Endodermal cell (in vitro differentiated cells): ENCODE data around the gene GNB1. TPM values are rescaled to one million over a fixed set of nuclear protein-coding genes. Genes with fewer than 3 reads are reported as not detected.

Experiments
- DNase-seq: peaks from one replicate; pipeline ENCODE4 v3.0.0-alpha.2; 2017
- H3K27ac ChIP-seq: 2 replicates; pipeline ENCODE4 v1.5.1; 2013; ENCODE audit warnings: mild to moderate bottlenecking, low read depth, low read length, moderate library complexity
- H3K27me3 ChIP-seq: 2 replicates; pipeline ENCODE4 v1.6.1; 2013; ENCODE audit warnings: mild to moderate bottlenecking, low read length, moderate library complexity; ENCODE audit not compliant: insufficient read depth, control insufficient read depth, poor library complexity, severe bottlenecking
- H3K36me3 ChIP-seq: 2 replicates; pipeline ENCODE4 v1.7.0; 2013; ENCODE audit warnings: mild to moderate bottlenecking, low read length, moderate library complexity; ENCODE audit not compliant: control insufficient read depth, insufficient read depth
- H3K4me1 ChIP-seq: one replicate; pipeline ENCODE4 v1.7.0; 2013; ENCODE audit warnings: low read length; ENCODE audit not compliant: control insufficient read depth, insufficient read depth
- H3K4me3 ChIP-seq: 2 replicates; pipeline ENCODE4 v1.5.1; 2013; ENCODE audit warnings: mild to moderate bottlenecking, low read length, moderate library complexity
- H3K9ac ChIP-seq: 2 replicates; pipeline ENCODE4 v1.6.1; 2013; ENCODE audit warnings: mild to moderate bottlenecking, low read length, moderate library complexity; ENCODE audit not compliant: poor library complexity, severe bottlenecking; ENCODE audit errors: extremely low read depth
- H3K9me3 ChIP-seq: 2 replicates; pipeline ENCODE4 v1.6.1; 2013; ENCODE audit warnings: mild to moderate bottlenecking, low read length, moderate library complexity; ENCODE audit not compliant: control insufficient read depth
- H3K27ac Mint-ChIP-seq: 2 replicates; pipeline ENCODE4 v1.8.0; 2020; ENCODE audit warnings: mixed read lengths
- H3K27me3 Mint-ChIP-seq: 2 replicates; pipeline ENCODE4 v1.8.0; 2021; ENCODE audit warnings: mild to moderate bottlenecking, mixed read lengths; ENCODE audit not compliant: insufficient read depth
- H3K36me3 Mint-ChIP-seq: 2 replicates; pipeline ENCODE4 v1.8.0; 2020; ENCODE audit warnings: low read depth, mixed read lengths
- H3K4me1 Mint-ChIP-seq: 2 replicates; pipeline ENCODE4 v1.8.0; 2020; ENCODE audit warnings: mixed read lengths
- H3K4me3 Mint-ChIP-seq: 2 replicates; pipeline ENCODE4 v1.8.0; 2020; ENCODE audit warnings: mild to moderate bottlenecking, moderate library complexity, mixed read lengths
- H3K9me3 Mint-ChIP-seq: 2 replicates; pipeline ENCODE4 v1.8.0; 2020; ENCODE audit warnings: mild to moderate bottlenecking, mixed read lengths
- CTCF ChIP-seq: fragments of 200-600 bp; sonication (generic); conservative IDR thresholded peaks from 2 replicates; pipeline ENCODE4 v1.5.0; 2021; ENCODE audit warnings: antibody characterized with exemption, mild to moderate bottlenecking
- WGBS, 2 experiments: methylation state at CpG; one replicate each; pipeline versions ENCODE4 v1.1.5 to v1.1.7; 2013; ENCODE audit warnings: missing lambda C conversion rate in 2 of 2, mixed read lengths in 1 of 2; ENCODE audit not compliant: insufficient coverage in 1 of 2, insufficient read length in 1 of 2; 5-methylcytosine and 5-hydroxymethylcytosine counted together
- total RNA-seq, 2 donors: library from RNA; stranded (reverse); fragmentation: NEBNext Ultra II Directional in 1 of 2; extraction: Animal tissue kit (Norgen Biotek cat#: 25700) in 1 of 2; gene quantifications; 2 replicates in 1 of 2; 3 replicates in 1 of 2; pipeline ENCODE4 v1.2.1, GENCODE V29; 2021

The GNB1 gene
- total RNA-seq, 2 donors from 2014 or later: 369 to 371 TPM

- Histone ChIP-seq H3K9me3 (no peaks in the 10 kb centered on the region), H3K4me1 (peaks cover 16% of the 10 kb centered on the region), H3K27me3 (no peaks in the 10 kb centered on the region), H3K36me3 (peaks cover 6% of the 10 kb centered on the region), H3K4me3 (no peak overlapping the region), H3K27ac (peak overlapping the region; percentile 46), H3K9ac (no peak overlapping the region)
- TF ChIP-seq CTCF: no peak
- peak; percentile 73 for DNase-seq
- Mint-ChIP-seq H3K9me3 (no peaks in the 10 kb centered on the region), H3K4me1 (peaks cover 38% of the 10 kb centered on the region), H3K36me3 (peaks cover 11% of the 10 kb centered on the region), H3K4me3 (peak overlapping the region; percentile 77), H3K27ac (peak overlapping the region; percentile 88), H3K27me3 (no peaks in the 10 kb centered on the region)
- 47 to 54% methylated on average over 14 to 19 of the region's 19 CpGs for WGBS, 2 experiments
These were observed 110.9 kb downstream of the GNB1 start for GRCh38 chr1:1779691-1780597.

GRCh38 chr1:1779320-1779675 is 111.6 kb downstream of the GNB1 start:
- Mint-ChIP-seq H3K4me3 (peak overlapping the region; percentile 77), H3K9me3 (no peaks in the 10 kb centered on the region)
- 36 to 55% methylated on average over 4 to 9 of the region's 11 CpGs for WGBS, 2 experiments

More at GRCh38 chr1:1779320-1779675, 111.6 kb downstream of the GNB1 start:
- Mint-ChIP-seq H3K4me1 (peaks cover 38% of the 10 kb centered on the region), H3K27ac (peak overlapping the region; percentile 88), H3K36me3 (peaks cover 10% of the 10 kb centered on the region), H3K27me3 (no peaks in the 10 kb centered on the region)
- no peak for TF ChIP-seq CTCF
- Histone ChIP-seq H3K27me3 (no peaks in the 10 kb centered on the region), H3K9ac (peak overlapping the region; percentile 68), H3K4me1 (peaks cover 16% of the 10 kb centered on the region), H3K36me3 (no peaks in the 10 kb centered on the region), H3K4me3 (peak overlapping the region; percentile 67), H3K9me3 (no peaks in the 10 kb centered on the region), H3K27ac (peak overlapping the region; percentile 36)
- no peak for DNase-seq
